ENCODE measurements around the gene USP35. TPM values are rescaled to one million over a fixed set of nuclear protein-coding genes. Genes with fewer than 3 reads are reported as not detected.

The USP35 gene
- total RNA-seq, 1 experiment from 2014 or later, result 8.5 TPM

DNA sequence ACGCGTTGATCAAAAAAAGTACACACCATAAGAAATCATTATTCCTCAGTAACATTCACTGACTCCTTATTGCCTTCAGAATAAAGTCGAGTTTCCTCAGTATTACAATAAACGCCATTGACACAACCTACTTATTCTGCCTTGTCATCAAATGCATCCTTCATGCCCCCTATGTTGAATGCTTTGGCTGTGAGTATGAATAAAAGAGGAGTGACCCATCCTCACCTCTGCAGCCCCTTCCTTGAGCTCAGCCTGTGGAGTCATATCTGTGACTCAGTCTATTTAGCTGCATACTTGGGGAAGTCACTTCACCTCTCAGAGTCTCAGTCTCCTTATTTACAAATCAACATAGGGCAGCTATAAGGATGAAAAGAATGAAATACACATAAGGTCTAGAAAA, 65.1 kb downstream of the USP35 start:
- Histone ChIP-seq H3K4me2 (ENCODE audit: low read length) (peak overlapping the region; percentile 6; the same call in 1 of the 2 replicates), H3K9me3 (ENCODE audit: low read length) (no peaks in the 10 kb centered on the region), H3K27me3 (ENCODE audit: low read length) (no peaks in the 10 kb centered on the region), H3K9ac (ENCODE audit: low read length) (no peak overlapping the region), H4K20me1 (ENCODE audit: low read length) (no peaks in the 10 kb centered on the region), H3K27ac (ENCODE audit: low read length) (no peak overlapping the region), H3F3A (ENCODE audit: low read length, unreplicated experiment) (no peaks in the 10 kb centered on the region), H3K4me1 (ENCODE audit: insufficient read depth, low read length) (peaks cover 9% of the 10 kb centered on the region; the same call in 1 of the 2 replicates), H3K36me3 (ENCODE audit: low read depth, low read length) (no peaks in the 10 kb centered on the region), H3K79me2 (ENCODE audit: low read length) (no peaks in the 10 kb centered on the region), H3K9me2 (replicated peaks; ENCODE audit: low read length) (no peaks in the 10 kb centered on the region), H2AFZ (ENCODE audit: low read length) (no peak overlapping the region), H3K4me3 (ENCODE audit: low read length) (no peak overlapping the region)
- CTCF ChIA-PET, result no interaction called here
- no TSS peak for BruUV-seq (replicated peaks)
- ATAC-seq (peak; percentile 57; the same call in 1 of the 2 replicates), DNase-seq (peak; percentile 63)
- TF ChIP-seq, protein P1, sequence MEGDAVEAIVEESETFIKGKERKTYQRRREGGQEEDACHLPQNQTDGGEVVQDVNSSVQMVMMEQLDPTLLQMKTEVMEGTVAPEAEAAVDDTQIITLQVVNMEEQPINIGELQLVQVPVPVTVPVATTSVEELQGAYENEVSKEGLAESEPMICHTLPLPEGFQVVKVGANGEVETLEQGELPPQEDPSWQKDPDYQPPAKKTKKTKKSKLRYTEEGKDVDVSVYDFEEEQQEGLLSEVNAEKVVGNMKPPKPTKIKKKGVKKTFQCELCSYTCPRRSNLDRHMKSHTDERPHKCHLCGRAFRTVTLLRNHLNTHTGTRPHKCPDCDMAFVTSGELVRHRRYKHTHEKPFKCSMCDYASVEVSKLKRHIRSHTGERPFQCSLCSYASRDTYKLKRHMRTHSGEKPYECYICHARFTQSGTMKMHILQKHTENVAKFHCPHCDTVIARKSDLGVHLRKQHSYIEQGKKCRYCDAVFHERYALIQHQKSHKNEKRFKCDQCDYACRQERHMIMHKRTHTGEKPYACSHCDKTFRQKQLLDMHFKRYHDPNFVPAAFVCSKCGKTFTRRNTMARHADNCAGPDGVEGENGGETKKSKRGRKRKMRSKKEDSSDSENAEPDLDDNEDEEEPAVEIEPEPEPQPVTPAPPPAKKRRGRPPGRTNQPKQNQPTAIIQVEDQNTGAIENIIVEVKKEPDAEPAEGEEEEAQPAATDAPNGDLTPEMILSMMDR (conservative IDR thresholded peaks at IDR 0.05; ENCODE audit: low read depth, low read length), result no peak
- TF ChIP-seq EZH2 (IDR thresholded peaks at IDR 0.05; ENCODE audit: low read length, unreplicated experiment) (no peak), EZH2phosphoT487 (IDR thresholded peaks at IDR 0.05; ENCODE audit: borderline replicate concordance, low read length) (no peak)
- intact Hi-C loops (cut with micrococcal nuclease), result no loop called here
- POLR2A ChIA-PET (ENCODE audit: unreplicated experiment), result no interaction called here

DNA sequence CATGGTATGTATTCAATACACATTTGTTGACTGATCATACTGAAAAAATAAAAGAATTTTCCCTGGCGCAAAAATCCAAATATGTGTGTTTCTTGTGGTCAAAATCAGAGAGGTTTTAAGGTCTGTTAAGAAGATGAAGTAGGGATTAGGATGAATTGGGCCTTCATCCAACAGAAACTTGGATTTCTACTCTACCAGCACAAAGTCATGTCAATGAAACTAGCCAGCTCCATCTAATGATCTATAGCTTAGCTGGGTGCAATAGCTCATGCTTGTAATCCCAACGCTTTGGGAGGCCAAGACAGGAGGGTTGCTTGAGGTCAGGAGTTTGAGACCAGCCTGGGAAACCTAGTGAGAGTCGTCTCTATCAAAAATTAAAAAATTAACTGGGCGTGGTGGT, 65.5 kb downstream of the USP35 start:
- ChIA-PET POLR2A (ENCODE audit: unreplicated experiment) (no interaction called here), CTCF (no interaction called here)
- Histone ChIP-seq H3K9me3 (ENCODE audit: low read length) (no peaks in the 10 kb centered on the region), H3K9ac (ENCODE audit: low read length) (no peak overlapping the region), H2AFZ (ENCODE audit: low read length) (no peak overlapping the region), H4K20me1 (ENCODE audit: low read length) (no peaks in the 10 kb centered on the region), H3K27ac (ENCODE audit: low read length) (no peak overlapping the region), H3K4me3 (ENCODE audit: low read length) (no peak overlapping the region), H3K36me3 (ENCODE audit: low read depth, low read length) (no peaks in the 10 kb centered on the region), H3K4me2 (ENCODE audit: low read length) (peak overlapping the region; percentile 6; the same call in 1 of the 2 replicates), H3K4me1 (ENCODE audit: insufficient read depth, low read length) (peaks cover 9% of the 10 kb centered on the region; the same call in 1 of the 2 replicates), H3F3A (ENCODE audit: low read length, unreplicated experiment) (no peaks in the 10 kb centered on the region), H3K9me2 (replicated peaks; ENCODE audit: low read length) (no peaks in the 10 kb centered on the region), H3K79me2 (ENCODE audit: low read length) (no peaks in the 10 kb centered on the region), H3K27me3 (ENCODE audit: low read length) (no peaks in the 10 kb centered on the region)
- DNase-seq, result no peak
- TF ChIP-seq EZH2phosphoT487 (IDR thresholded peaks at IDR 0.05; ENCODE audit: borderline replicate concordance, low read length) (no peak), EZH2 (IDR thresholded peaks at IDR 0.05; ENCODE audit: low read length, unreplicated experiment) (no peak)
- TF ChIP-seq, protein P1 (conservative IDR thresholded peaks at IDR 0.05; ENCODE audit: low read depth, low read length), result no peak
- ATAC-seq, result no peak
- BruUV-seq (replicated peaks), result no TSS peak
- intact Hi-C loops (cut with micrococcal nuclease), result no loop called here

DNA sequence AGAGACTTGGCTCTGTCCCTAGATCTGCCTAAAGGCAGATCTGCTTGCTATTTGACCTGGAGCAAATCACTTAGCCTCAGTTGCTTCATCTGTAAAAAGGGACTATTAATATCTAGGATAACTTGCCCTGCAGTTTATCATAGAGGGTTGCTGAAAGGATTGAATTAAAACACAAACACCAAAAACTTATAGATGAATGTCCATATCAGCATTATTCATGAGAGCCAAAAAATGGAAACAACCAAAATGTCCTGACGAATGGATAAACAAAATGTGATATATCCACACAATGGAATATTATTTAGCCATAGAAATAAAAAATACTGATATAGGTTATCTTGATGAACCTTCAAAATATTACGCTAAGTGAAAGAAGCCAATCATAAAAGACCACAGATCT, 67.2 kb downstream of the USP35 start:
- no peak for TF ChIP-seq EZH2 (IDR thresholded peaks at IDR 0.05; ENCODE audit: low read length, unreplicated experiment)
- TF ChIP-seq EZH2phosphoT487 (IDR thresholded peaks at IDR 0.05; ENCODE audit: borderline replicate concordance, low read length), result no peak
- TF ChIP-seq, protein P1 (conservative IDR thresholded peaks at IDR 0.05; ENCODE audit: low read depth, low read length), result no peak
- Histone ChIP-seq H2AFZ (ENCODE audit: low read length) (no peak overlapping the region), H3K4me3 (ENCODE audit: low read length) (no peak overlapping the region), H3K9ac (ENCODE audit: low read length) (no peak overlapping the region), H3K27me3 (ENCODE audit: low read length) (no peaks in the 10 kb centered on the region), H3K9me2 (replicated peaks; ENCODE audit: low read length) (no peaks in the 10 kb centered on the region), H3K9me3 (ENCODE audit: low read length) (no peaks in the 10 kb centered on the region), H3K4me1 (ENCODE audit: insufficient read depth, low read length) (peaks cover 9% of the 10 kb centered on the region; the same call in 1 of the 2 replicates), H3K79me2 (ENCODE audit: low read length) (no peaks in the 10 kb centered on the region), H3F3A (ENCODE audit: low read length, unreplicated experiment) (no peaks in the 10 kb centered on the region), H3K36me3 (ENCODE audit: low read depth, low read length) (no peaks in the 10 kb centered on the region), H4K20me1 (ENCODE audit: low read length) (no peaks in the 10 kb centered on the region), H3K4me2 (ENCODE audit: low read length) (no peak overlapping the region), H3K27ac (ENCODE audit: low read length) (no peak overlapping the region)
- intact Hi-C loops (cut with micrococcal nuclease), result no loop called here
- BruUV-seq (replicated peaks), result no TSS peak
- no peak for DNase-seq
- ATAC-seq, result no peak
- CTCF ChIA-PET, result no interaction called here
- POLR2A ChIA-PET (ENCODE audit: unreplicated experiment), result no interaction called here
